GM21526 (cell line): Measurements from ENCODE around the gene DCANP1.

ENCODE experiments used
- ATAC-seq: cut with Tn5 transposase; IDR thresholded peaks from one replicate; pipeline ENCODE4 v1.9.1; 2021; ENCODE audit warnings: moderate library complexity; ENCODE audit not compliant: unreplicated experiment, low FRiP score

DCANP1 gene

GRCh38 chr5:135458356-135458755, 11.2 kb upstream of the DCANP1 start:
- ATAC-seq: no peak

GRCh38 chr5:135457424-135458071, 10.4 kb upstream of the DCANP1 start:
- peak; percentile 67 for ATAC-seq

DNA sequence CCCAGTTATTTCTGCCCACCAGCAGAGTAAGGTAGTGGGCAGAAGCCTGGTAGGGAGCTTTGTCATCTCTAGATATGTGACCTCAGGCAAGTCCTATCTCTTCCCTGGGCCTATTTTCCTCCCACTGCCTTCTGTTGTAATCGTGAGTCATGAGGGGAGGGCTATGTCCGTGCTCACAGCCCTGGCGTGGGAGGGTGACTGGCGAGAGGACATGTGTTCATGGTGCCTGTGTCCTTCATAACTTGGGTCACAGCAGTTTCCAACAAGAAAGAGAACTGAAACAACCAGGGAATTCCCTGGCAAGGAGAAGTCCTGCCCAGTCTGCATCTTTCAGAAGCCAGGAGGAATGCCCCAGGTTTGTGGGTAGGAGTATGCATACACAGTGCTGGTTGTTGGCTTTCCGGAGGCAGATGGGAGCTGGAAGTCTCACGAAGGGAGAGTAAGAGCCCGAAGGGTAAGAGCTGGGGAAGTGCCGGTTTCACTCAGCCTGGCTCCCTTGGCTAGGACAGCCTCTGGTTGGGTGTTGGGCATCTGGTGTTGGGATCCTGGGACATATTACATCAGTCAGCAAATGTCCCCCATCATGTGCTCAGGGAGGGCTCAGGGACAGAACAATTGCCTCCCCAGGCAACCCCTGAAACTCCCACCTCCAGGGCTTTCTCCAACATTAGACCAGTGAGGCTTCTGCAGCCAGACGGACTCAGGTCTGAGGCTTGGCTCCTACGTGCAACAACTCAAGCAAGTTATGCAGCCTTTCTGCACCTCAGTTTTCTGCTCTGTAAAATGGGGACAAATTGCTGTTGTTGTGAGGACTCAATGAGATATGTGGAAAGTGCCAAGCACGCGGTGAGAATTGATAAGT, 9.3 kb upstream of the DCANP1 start:
- ATAC-seq: no peak

DNA sequence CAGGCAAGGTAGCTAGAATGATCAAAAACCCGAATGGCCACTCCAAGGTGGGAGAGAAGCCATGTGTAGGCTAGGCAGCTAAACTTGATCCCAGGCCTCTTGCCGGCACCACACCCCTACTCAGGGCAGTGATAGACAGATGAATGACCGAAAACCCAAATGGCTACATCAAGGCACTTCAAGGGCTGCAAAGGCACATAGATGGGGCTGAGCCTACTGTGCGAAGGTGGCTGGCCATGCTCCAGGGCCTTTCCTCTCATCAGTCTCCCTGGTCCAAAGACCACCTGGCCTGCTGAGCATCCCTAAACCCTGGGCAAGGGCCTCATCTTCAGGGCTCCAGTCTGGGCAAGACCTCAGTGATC, 8.7 kb upstream of the DCANP1 start:
- ATAC-seq: no peak

GRCh38 chr5:135454946-135455345, 7.8 kb upstream of the DCANP1 start:
- no peak for ATAC-seq

GRCh38 chr5:135453613-135454012, 6.5 kb upstream of the DCANP1 start:
- no peak for ATAC-seq

GRCh38 chr5:135452321-135453030, 5.3 kb upstream of the DCANP1 start, which contains the start of gene TIFAB:
Gene TIFAB, minus strand, starts transcription at chr5:135452351. Its CDS starts 2,412 bp downstream, at chr5:135449939.
- no peak for ATAC-seq

GRCh38 chr5:135451581-135452320, 4.6 kb upstream of the DCANP1 start:
- no peak for ATAC-seq

- ATAC-seq: no peak
These were observed 3.8 kb upstream of the DCANP1 start for GRCh38 chr5:135450952-135451351.

DNA sequence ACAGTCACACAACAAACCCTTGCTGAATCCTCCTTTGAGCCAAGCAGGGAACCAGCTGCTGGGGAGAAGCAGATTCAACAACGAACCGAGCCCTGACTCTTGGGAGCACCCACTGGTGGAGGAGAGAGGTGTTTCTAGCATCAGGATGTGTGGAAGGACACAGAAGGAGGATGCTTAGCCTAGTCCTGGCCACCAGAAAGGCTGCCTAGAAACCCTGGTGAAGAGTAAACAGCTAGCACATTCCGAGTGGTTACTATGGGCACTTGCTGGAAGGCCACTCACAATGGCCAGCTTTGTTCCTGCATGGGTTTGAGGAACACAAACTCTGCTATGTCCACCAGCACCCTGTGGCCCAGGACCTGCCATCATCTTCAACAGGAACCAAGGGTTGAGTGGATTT, 3.2 kb upstream of the DCANP1 start:
- no peak for ATAC-seq

GRCh38 chr5:135449644-135450043, 2.5 kb upstream of the DCANP1 start:
- no peak for ATAC-seq

GRCh38 chr5:135448791-135449507, 1.8 kb upstream of the DCANP1 start:
- ATAC-seq: no peak

GRCh38 chr5:135448071-135448739, 1.1 kb upstream of the DCANP1 start:
- no peak for ATAC-seq

GRCh38 chr5:135446615-135447014, 533 bp downstream of the DCANP1 start:
- ATAC-seq: no peak

GRCh38 chr5:135446206-135446605, 942 bp downstream of the DCANP1 start:
- no peak for ATAC-seq

GRCh38 chr5:135445306-135445985, 1.7 kb downstream of the DCANP1 start:
- no peak for ATAC-seq

DNA sequence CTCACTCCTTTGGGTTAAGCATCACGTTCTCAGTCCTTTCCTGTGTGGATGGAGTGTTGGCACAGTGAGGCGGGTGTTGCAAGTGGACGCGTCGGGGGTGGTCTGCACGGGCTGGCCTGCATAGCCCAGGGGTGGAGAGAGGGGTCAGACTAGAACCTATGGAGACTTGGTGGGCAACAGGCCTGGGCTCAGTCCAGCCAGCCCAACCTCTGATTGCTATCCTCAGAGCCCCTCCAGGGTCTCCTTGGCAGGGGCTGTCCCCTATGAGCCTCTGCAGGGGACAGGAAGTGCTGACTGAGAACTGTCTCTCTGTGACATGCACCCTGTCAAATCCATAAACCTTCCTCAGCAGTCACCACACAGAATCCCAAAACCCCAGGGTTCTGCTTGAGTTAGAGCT, 2.3 kb downstream of the DCANP1 start:
- no peak for ATAC-seq

- no peak for ATAC-seq
These were observed 2.8 kb downstream of the DCANP1 start for GRCh38 chr5:135444360-135444759.
